Astrocyte (in vitro differentiated cells and primary cell): ENCODE measurements around the gene RWDD3.

Experiments
- CTCF ChIP-seq: IDR thresholded peaks from 2 replicates; pipeline ENCODE4 v1.5.1; 2011; ENCODE audit warnings: low read depth, mild to moderate bottlenecking, inconsistent platforms, low read length, moderate library complexity; ENCODE audit not compliant: insufficient read depth
- EZH2 ChIP-seq: IDR thresholded peaks from 2 replicates; pipeline ENCODE4 v1.6.1; 2012; ENCODE audit warnings: mild to moderate bottlenecking, low read length, inconsistent platforms; ENCODE audit not compliant: insufficient read depth

DNA sequence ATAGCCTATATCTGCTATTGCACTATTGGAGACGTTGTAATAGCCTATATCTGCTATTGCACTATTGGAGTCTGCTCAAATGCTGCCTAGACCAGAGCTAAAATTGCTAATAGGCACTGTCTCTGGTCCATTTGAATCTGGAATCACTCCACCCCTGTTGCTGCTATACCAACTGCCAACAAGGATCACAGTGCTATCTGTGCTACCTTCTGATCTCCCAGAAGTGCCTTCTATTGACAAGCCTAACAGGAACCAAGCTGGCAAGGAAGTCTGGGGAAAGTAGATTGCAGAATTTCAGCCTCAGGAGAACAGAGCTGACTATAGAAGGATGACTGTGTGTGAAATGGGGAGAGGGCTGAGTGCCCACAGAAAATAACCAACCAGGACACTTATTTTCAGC, 15.9 kb downstream of the RWDD3 start:
- TF ChIP-seq CTCF (no peak), EZH2 (no peak)
